ENCODE data around the gene TREM2. TPM values are rescaled to one million over a fixed set of nuclear protein-coding genes. Genes with fewer than 3 reads are reported as not detected.

TREM2 gene
- total RNA-seq, 1 donor from 2014 or later = 11.6 TPM

- no peak for DNase-seq (ENCODE audit: low spot score)
Measured at GRCh38 chr6:41184761-41185160, 21.8 kb upstream of the TREM2 start.

- DNase-seq (ENCODE audit: low spot score) = peak; percentile 49
Measured at GRCh38 chr6:41182069-41183034, 19.4 kb upstream of the TREM2 start.

DNA sequence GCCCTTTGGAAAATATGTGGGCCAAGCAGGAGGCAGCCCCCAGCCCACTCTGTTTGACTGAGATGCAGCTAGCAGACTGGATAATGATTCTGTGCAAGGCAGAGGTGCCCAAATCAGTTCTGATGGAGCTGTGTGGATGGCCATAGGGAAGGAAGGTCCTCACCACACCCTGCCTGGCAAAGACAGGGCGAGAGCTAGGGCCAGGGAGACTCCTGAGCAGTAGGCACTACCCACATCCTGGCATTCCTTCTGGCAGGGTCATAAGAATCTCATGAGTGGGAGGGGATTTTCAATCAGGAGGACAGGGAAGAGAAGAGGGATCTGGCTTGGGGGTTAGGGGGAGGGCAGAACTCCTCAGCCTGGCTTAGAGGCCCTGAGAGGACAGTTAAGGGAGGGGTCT lies 18.6 kb upstream of the TREM2 start:
- DNase-seq (ENCODE audit: low spot score) = no peak

GRCh38 chr6:41179163-41179562 lies 16.2 kb upstream of the TREM2 start:
- no peak for DNase-seq (ENCODE audit: low spot score)

- DNase-seq (ENCODE audit: low spot score) = no peak
Measured at GRCh38 chr6:41177695-41178094, 14.8 kb upstream of the TREM2 start.

GRCh38 chr6:41177287-41177686 lies 14.4 kb upstream of the TREM2 start:
- no peak for DNase-seq (ENCODE audit: low spot score)

DNA sequence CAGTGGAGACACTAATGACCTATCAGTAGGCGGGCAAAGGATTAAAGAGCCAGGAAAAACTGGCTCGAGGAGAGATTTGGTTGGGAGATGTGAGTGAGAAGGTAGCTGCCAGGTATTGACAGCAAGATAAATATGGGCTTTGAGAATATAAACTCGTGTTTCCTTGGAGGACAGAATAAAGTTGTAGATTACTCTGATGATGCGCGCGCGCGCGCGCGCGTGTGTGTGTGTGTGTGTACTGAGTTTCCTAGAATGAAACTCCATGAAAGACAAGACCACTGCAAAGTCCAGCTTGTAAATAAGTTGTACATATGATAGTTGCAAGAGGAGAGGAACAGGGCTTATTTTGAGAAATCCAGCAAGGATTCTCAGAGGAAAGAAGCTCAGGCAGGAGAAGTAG lies 13.3 kb upstream of the TREM2 start:
- no peak for DNase-seq (ENCODE audit: low spot score)

DNA sequence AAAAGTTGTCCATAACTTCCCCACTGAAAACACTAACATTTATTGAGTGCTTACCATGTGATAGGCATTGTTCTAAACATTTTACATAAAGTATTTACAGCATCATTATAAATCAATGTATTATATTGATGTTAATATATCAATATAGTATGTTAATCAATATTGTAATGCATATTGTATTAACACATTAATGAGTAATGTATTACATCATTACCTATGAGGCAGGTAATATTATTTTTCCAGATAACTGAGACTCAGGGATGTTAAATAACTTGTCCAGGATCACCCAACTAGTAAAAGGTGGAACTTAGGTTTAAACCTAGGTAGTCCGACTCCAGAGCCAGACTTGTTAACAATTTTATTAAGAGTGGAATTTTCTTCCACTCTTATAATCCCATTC lies 12.2 kb upstream of the TREM2 start:
- no peak for DNase-seq (ENCODE audit: low spot score)

GRCh38 chr6:41174610-41175009 lies 11.7 kb upstream of the TREM2 start:
- DNase-seq (ENCODE audit: low spot score) = no peak

- no peak for DNase-seq (ENCODE audit: low spot score)
Measured at GRCh38 chr6:41171908-41172307, 9.0 kb upstream of the TREM2 start.

DNA sequence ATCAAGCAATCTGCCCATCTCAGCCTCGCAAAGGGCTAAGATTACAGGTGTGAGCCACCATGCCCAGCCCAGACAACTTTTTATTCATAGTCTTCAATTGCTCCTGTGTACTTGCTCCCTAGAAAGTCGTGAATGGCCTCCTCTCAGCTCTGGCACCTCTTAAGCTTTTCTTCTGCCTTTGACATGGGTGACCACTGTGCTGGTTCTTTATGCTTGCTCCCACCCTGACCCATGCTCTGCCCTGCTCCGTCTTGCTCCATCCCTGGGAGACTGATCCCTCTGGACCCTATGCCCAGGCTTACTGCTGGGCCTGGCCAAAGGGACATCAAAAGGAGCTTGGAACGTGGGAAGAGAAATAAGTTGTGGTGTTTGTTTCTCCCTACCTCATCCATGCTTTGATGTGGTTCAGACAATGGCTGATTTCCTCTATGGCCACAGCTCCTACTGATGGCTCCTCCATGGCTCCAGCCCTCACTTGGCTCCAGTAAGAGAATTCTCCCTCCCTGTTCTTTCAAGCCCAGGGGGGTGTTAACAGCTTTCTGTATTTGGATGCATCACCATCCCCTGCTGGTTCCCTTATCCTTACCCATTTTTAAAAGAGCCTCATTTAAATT lies 7.7 kb upstream of the TREM2 start:
- no peak for DNase-seq (ENCODE audit: low spot score)

- peak; percentile 29 for DNase-seq (ENCODE audit: low spot score)
Measured at GRCh38 chr6:41167173-41167963, 4.5 kb upstream of the TREM2 start.

DNA sequence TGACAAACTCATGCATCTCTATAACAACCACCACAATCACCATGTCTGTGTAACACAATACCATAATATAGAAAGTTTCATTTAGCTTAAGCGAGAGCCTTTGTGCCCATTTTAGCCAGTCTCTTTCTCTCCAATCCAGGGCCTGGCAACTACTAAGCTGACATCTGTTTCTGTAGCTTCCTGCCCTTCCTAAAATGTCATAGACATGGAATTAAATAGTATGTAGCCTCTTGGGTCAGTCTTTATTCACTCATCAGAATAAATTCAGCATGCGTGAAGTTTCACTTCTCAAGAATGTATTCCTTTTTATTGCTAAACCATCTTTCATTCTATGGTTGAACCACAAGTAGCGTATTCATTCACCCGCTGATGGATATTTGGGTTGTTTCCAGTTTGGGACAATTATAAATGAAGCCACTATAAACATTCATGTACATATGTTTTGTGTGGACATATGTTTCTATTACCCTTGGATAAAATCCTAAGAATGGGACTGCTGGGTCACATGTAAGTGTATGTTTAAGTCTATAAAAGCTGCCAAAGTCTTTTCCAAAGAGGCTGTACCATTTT lies 1.7 kb upstream of the TREM2 start:
- DNase-seq (ENCODE audit: low spot score) = no peak

GRCh38 chr6:41163419-41163717 lies 452 bp upstream of the TREM2 start:
- DNase-seq (ENCODE audit: low spot score) = no peak

- peak; percentile 10 for DNase-seq (ENCODE audit: low spot score)
Measured at GRCh38 chr6:41161851-41162552, 914 bp downstream of the TREM2 start.

- no peak for DNase-seq (ENCODE audit: low spot score)
Measured at GRCh38 chr6:41161380-41161779, 1.5 kb downstream of the TREM2 start.

GRCh38 chr6:41160933-41161332 lies 2.0 kb downstream of the TREM2 start:
- DNase-seq (ENCODE audit: low spot score) = no peak

DNA sequence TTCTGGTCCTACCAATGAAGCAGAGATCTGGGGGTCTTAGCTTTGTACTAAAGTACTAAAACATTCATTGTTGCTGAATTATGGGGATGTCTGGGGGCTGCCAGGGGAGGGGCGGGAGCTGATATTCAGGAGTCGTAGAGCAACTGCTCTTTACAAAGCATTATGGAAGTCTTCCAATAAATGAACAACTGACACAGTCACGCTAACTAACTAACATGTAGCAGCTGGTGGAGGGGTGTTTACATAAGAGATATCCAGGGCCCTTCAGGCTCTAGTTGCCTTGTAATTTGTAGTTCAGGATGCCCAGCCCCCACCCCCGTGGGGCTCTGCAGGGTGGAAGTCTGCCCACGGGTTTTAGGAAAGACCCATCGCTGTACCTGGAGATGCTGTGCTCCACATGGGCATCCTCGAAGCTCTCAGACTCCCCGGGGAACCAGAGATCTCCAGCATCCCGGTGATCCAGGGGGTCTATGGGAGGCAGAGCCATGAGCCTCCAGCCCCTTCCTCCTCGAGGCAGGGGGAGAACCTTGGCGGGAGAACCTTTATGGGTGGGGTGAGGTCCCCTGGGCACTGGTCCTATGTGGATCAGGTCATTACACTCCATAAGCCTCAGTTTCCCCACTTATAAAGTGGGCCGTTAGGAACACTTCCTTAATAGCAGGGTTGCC lies 3.4 kb downstream of the TREM2 start:
- DNase-seq (ENCODE audit: low spot score) = no peak

DNA sequence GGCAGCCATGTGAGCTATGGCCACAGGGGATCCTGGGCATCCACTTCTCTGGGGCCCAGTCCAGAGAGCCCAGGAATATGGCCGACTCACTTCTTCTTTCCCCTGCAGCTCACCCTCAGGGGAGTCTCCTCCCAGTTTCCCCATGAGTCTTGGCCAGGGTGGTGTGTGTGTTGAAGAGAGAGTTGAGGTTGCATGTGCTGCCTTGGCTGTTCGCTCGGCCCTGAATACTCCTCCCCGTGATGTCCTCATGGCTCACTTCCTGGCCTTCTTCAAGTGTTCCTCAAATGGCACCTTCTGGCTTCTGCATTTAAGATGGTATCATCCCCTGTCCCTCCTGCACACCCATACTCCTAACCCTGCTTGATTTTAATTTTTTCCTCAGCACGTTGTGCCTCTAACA lies 5.6 kb downstream of the TREM2 start:
- peak; percentile 12 for DNase-seq (ENCODE audit: low spot score)

GRCh38 chr6:41156771-41157170 lies 6.1 kb downstream of the TREM2 start:
- DNase-seq (ENCODE audit: low spot score) = no peak

GRCh38 chr6:41156001-41156400 lies 6.9 kb downstream of the TREM2 start:
- no peak for DNase-seq (ENCODE audit: low spot score)

Measured in umbilical cord (tissue), 2 donors.